Spleen (tissue), 7 donors: Measurements from ENCODE around the gene ATP6V1B1.
"Not testable (repeated sequence)": the region's sequence is repeated elsewhere in the genome, so short reads cannot be mapped to it uniquely, and the experiment has no call there.

Experiments
- CTCF ChIP-seq, 11 experiments: fragments of 200-600 bp in 7 of 11; fragments of 450-650 bp in 4 of 11; sonication (generic) in 4 of 11; IDR thresholded peaks in 8 of 11; conservative IDR thresholded peaks in 3 of 11; 1 replicate in 7 of 11; 2 replicates in 4 of 11; pipeline versions ENCODE4 v1.4.0 to v1.8.0; 2016 to 2021; ENCODE audit warnings: antibody characterized with exemption in 11 of 11, inconsistent platforms in 4 of 11, mild to moderate bottlenecking in 1 of 11
- POLR2A ChIP-seq, 3 donors: fragments of 450-650 bp; IDR thresholded peaks; one replicate each; pipeline ENCODE4 v1.5.1; 2017; ENCODE audit warnings: antibody characterized with exemption in 3 of 3, mild to moderate bottlenecking in 1 of 3
- POLR2AphosphoS5 ChIP-seq, 3 donors: sonication (generic); formaldehyde crosslinking; IDR thresholded peaks; one replicate each; pipeline ENCODE4 v1.5.1; 2017; ENCODE audit warnings: antibody characterized with exemption in 3 of 3
- donor health status: DM: no; HTN: no; CAD: no; lungs with moderate emphysema.
- donor health status: DM: no; HTN: no; CAD: no.
- donor health status: DM: no; HTN: no; CAD: no.

GRCh38 chr2:70999931-71000330 is 64.2 kb downstream of the ATP6V1B1 start:
- not testable (repeated sequence) for TF ChIP-seq CTCF (IDR thresholded peaks at IDR 0.05 in 8 of 11, conservative IDR thresholded peaks at IDR 0.05 in 3 of 11); POLR2A (IDR thresholded peaks at IDR 0.05); POLR2AphosphoS5 (IDR thresholded peaks at IDR 0.05)
